ENCODE measurements around the gene BRSK2. TPM values are rescaled to one million over a fixed set of nuclear protein-coding genes. Genes with fewer than 3 reads are reported as not detected.
"Not testable (repeated sequence)": the region's sequence is repeated elsewhere in the genome, so short reads cannot be mapped to it uniquely, and the experiment has no call there.

The BRSK2 gene
- total RNA-seq, 1 donor = 4.0 TPM

- no peak for DNase-seq (ENCODE audit: low read depth in 2 of 3, low spot score in 2 of 3)
Measured at GRCh38 chr11:1507381-1508140, 117.8 kb downstream of the BRSK2 start.

GRCh38 chr11:1508491-1508891, 118.8 kb downstream of the BRSK2 start:
- DNase-seq (ENCODE audit: low read depth in 2 of 3, low spot score in 2 of 3) = no peak

- no peak for DNase-seq (ENCODE audit: low read depth in 2 of 3, low spot score in 2 of 3)
Measured at GRCh38 chr11:1508986-1509385, 119.3 kb downstream of the BRSK2 start.

- DNase-seq (ENCODE audit: low read depth in 2 of 3, low spot score in 2 of 3) = no peak
Measured at GRCh38 chr11:1509626-1510255, 120.0 kb downstream of the BRSK2 start.

DNA sequence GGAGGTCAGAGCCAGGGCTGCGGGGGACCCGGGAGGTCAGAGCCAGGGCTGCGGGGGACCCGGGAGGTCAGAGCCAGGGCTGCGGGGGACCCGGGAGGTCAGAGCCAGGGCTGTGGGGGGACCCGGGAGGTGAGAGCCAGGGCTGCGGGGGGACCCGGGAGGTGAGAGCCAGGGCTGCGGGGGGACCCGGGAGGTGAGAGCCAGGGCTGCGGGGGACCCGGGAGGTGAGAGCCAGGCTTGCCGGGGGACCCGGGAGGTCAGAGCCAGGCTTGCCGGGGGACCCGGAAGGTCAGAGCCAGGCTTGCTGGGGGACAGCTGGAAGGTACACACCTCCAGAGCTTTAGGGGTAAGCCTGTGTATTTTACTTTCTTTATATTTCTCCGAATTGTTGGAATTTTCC, 120.6 kb downstream of the BRSK2 start:
- not testable (repeated sequence) for DNase-seq (ENCODE audit: low read depth in 2 of 3, low spot score in 2 of 3)

DNA sequence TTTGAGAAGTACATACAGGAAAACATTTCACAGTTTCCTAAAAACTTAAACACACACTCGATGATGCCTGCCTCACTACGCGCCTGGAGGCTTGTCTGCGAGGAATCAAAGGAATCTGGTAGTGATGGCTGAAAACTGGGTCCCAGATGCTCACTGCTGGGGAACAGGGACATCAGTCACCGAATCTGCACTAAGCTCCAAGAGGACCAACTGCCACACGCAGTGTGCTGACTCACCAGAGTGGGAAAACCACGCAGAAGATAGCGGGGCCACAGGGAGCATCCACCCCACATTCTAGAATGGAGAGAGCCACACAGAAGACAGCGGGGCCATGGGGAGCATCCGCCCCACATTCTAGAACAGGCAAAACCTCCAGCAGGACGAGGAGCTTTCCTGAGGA, 121.2 kb downstream of the BRSK2 start:
- no peak for DNase-seq (ENCODE audit: low read depth in 2 of 3, low spot score in 2 of 3)

DNA sequence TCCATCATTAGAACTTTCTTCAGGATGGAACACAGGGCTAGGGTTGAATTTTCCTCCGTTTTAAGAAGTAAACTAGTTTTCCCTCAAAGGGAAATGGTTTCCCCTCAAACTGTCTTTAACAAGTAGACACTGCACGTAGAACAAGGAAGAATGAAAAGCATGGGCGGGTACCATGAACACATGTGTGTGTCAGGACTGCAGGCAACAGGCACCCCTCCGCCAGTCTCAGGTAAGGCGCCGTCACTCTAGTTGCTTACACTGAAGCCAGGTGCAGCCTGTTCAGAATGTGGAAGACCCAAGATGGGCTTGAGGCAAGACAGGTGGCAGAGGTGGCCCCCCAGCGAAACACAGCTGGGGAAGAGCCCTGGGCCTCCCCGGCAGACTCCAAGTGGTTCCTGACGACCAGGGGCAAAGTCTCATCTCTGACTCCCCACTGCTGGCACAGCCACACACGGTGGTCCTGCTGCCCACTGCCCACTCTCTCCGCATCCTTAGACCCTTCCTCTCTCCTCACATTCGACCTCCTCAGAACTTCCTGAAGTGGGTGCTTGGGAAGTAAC, 122.3 kb downstream of the BRSK2 start:
- no peak for DNase-seq (ENCODE audit: low read depth in 2 of 3, low spot score in 2 of 3)

Other genes with a start within 250 kb of the BRSK2 start
- gene MUC5AC, start 232.0 kb upstream of the BRSK2 start, total RNA-seq = under 0.01 TPM
- under 0.01 TPM for gene MUC5B, start 166.9 kb upstream of the BRSK2 start, total RNA-seq
- 49.3 TPM for gene TOLLIP, start 80.3 kb upstream of the BRSK2 start, total RNA-seq
- 54.9 TPM for gene MOB2, start 96.8 kb downstream of the BRSK2 start, total RNA-seq
- 1.1 TPM for gene DUSP8, start 182.3 kb downstream of the BRSK2 start, total RNA-seq
- not detected for gene KRTAP5-1, start 195.3 kb downstream of the BRSK2 start, total RNA-seq
- not detected for gene KRTAP5-2, start 208.4 kb downstream of the BRSK2 start, total RNA-seq
- gene KRTAP5-3, start 218.5 kb downstream of the BRSK2 start, total RNA-seq = not detected
- gene KRTAP5-4, start 232.2 kb downstream of the BRSK2 start, total RNA-seq = not detected
- not detected for gene KRTAP5-5, start 239.8 kb downstream of the BRSK2 start, total RNA-seq